B cell (primary cell): ENCODE measurements around the gene ZNF669.

Experiments
- EZH2 ChIP-seq: IDR thresholded peaks from 2 replicates; pipeline ENCODE4 v1.6.1; 2012; ENCODE audit warnings: borderline replicate concordance, low read depth, mild to moderate bottlenecking, moderate library complexity, low read length; ENCODE audit not compliant: insufficient read depth, poor library complexity, severe bottlenecking
- TF ChIP-seq, protein P1 (sequence below): fragments of 200-600 bp; IDR thresholded peaks from one replicate; pipeline ENCODE4 v1.8.0; 2022; ENCODE audit warnings: antibody characterized with exemption, mild to moderate bottlenecking

DNA sequence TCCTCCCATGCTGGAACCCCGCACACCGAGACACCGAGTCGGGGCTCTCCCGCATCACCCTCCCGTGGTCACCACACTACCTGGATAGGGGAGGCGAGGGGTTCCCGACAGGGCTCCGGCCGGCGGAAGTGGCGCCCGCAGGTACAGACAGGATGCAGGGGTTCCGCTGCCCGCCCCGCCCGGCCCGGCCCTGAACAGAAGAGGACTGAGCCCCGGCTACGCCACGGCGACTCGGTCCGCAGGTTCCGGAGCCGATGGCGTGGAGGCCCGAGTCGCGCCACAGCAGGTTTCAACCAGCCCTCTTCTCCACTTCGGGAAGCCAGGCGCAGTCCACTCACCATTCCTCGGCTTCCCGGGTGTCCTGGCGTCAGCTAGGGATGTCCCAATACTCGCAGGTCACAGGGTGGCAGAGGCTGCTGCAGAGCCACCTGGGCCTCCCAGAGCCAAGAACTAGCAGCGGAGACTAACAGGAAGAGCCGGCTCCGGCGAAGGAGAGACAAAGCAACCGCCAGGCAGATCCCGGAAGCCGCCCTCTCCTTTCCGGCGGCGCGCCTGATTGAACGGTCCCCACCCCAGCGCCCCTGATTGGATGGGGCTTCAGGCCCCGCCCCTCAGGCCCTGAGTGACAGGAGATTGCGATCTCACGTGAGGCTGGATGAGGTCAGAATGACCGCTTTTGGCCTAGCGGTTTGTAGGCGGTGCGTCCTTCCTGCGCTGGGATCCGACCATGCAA lies at the start of gene ZNF669:
- TF ChIP-seq, protein P1, sequence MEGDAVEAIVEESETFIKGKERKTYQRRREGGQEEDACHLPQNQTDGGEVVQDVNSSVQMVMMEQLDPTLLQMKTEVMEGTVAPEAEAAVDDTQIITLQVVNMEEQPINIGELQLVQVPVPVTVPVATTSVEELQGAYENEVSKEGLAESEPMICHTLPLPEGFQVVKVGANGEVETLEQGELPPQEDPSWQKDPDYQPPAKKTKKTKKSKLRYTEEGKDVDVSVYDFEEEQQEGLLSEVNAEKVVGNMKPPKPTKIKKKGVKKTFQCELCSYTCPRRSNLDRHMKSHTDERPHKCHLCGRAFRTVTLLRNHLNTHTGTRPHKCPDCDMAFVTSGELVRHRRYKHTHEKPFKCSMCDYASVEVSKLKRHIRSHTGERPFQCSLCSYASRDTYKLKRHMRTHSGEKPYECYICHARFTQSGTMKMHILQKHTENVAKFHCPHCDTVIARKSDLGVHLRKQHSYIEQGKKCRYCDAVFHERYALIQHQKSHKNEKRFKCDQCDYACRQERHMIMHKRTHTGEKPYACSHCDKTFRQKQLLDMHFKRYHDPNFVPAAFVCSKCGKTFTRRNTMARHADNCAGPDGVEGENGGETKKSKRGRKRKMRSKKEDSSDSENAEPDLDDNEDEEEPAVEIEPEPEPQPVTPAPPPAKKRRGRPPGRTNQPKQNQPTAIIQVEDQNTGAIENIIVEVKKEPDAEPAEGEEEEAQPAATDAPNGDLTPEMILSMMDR: no peak
- no peak for TF ChIP-seq EZH2
